ENCODE measurements around the gene KCNC4. TPM values are rescaled to one million over a fixed set of nuclear protein-coding genes. Genes with fewer than 3 reads are reported as not detected.

KCNC4 gene
- total RNA-seq, 1 experiment from 2014 or later, result 0.48 TPM

- no peak for DNase-seq (ENCODE audit: low spot score)
These were observed 1.5 kb downstream of the KCNC4 start for GRCh38 chr1:110211496-110212168.

GRCh38 chr1:110212169-110213142 is 2.3 kb downstream of the KCNC4 start:
- DNase-seq (ENCODE audit: low spot score), result no peak

GRCh38 chr1:110213143-110213540 is 3.0 kb downstream of the KCNC4 start:
- DNase-seq (ENCODE audit: low spot score), result no peak

GRCh38 chr1:110214454-110215404 is 4.6 kb downstream of the KCNC4 start:
- no peak for DNase-seq (ENCODE audit: low spot score)

GRCh38 chr1:110215621-110216515 is 5.8 kb downstream of the KCNC4 start:
- DNase-seq (ENCODE audit: low spot score), result no peak

- no peak for DNase-seq (ENCODE audit: low spot score)
These were observed 6.8 kb downstream of the KCNC4 start for GRCh38 chr1:110216844-110217444.

- no peak for DNase-seq (ENCODE audit: low spot score)
These were observed 8.0 kb downstream of the KCNC4 start for GRCh38 chr1:110218137-110218536.

GRCh38 chr1:110218739-110219138 is 8.6 kb downstream of the KCNC4 start:
- no peak for DNase-seq (ENCODE audit: low spot score)

GRCh38 chr1:110220324-110220723 is 10.2 kb downstream of the KCNC4 start:
- DNase-seq (ENCODE audit: low spot score), result no peak

GRCh38 chr1:110221119-110221518 is 11.0 kb downstream of the KCNC4 start:
- DNase-seq (ENCODE audit: low spot score), result no peak

GRCh38 chr1:110223127-110223526 is 13.0 kb downstream of the KCNC4 start:
- no peak for DNase-seq (ENCODE audit: low spot score)

- no peak for DNase-seq (ENCODE audit: low spot score)
These were observed 13.5 kb downstream of the KCNC4 start for GRCh38 chr1:110223581-110223980.

- DNase-seq (ENCODE audit: low spot score), result no peak
These were observed 14.3 kb downstream of the KCNC4 start for GRCh38 chr1:110224240-110224995.

- no peak for DNase-seq (ENCODE audit: low spot score)
These were observed 15.1 kb downstream of the KCNC4 start for GRCh38 chr1:110225212-110225611.

GRCh38 chr1:110225756-110226404 is 15.8 kb downstream of the KCNC4 start:
- DNase-seq (ENCODE audit: low spot score), result no peak

- no peak for DNase-seq (ENCODE audit: low spot score)
These were observed 17.7 kb downstream of the KCNC4 start for GRCh38 chr1:110227774-110228173.

GRCh38 chr1:110228381-110228780 is 18.3 kb downstream of the KCNC4 start:
- no peak for DNase-seq (ENCODE audit: low spot score)

- DNase-seq (ENCODE audit: low spot score), result no peak
These were observed 18.8 kb downstream of the KCNC4 start for GRCh38 chr1:110228869-110229268.
